OCI-LY3 (cell line): ENCODE data around the gene PNMT.

Experiments
- EZH2phosphoT487 ChIP-seq: fragments of 200-600 bp; shearing (Covaris generic); IDR thresholded peaks from 2 replicates; pipeline ENCODE4 v1.6.1; 2018; ENCODE audit warnings: antibody characterized with exemption, mixed run types, low read depth
- TF ChIP-seq, protein P1 (sequence below): fragments of 200-600, 300-600 bp; sonication (generic); IDR thresholded peaks from 2 replicates; pipeline ENCODE4 v1.5.1; 2014; ENCODE audit warnings: antibody characterized with exemption, low read length, low read depth

DNA sequence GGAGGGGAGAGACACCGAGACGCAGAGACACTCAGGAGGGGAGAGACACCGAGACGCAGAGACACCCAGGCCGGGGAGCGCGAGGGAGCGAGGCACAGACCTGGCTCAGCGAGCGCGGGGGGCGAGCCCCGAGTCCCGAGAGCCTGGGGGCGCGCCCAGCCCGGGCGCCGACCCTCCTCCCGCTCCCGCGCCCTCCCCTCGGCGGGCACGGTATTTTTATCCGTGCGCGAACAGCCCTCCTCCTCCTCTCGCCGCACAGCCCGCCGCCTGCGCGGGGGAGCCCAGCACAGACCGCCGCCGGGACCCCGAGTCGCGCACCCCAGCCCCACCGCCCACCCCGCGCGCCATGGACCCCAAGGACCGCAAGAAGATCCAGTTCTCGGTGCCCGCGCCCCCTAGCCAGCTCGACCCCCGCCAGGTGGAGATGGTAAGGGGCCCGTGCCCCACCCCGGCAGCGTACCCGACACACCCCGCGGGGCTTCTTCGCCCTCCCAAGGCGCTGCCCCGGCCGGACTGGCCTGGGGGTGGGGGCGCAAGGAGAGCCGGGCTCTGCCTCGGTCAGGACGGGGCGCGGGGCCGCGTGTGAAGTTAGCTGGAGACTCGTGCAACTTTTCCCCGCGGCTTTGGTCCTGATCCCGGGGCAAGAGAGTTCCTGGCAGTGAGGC, 41.1 kb upstream of the PNMT start:
- TF ChIP-seq, protein P1, sequence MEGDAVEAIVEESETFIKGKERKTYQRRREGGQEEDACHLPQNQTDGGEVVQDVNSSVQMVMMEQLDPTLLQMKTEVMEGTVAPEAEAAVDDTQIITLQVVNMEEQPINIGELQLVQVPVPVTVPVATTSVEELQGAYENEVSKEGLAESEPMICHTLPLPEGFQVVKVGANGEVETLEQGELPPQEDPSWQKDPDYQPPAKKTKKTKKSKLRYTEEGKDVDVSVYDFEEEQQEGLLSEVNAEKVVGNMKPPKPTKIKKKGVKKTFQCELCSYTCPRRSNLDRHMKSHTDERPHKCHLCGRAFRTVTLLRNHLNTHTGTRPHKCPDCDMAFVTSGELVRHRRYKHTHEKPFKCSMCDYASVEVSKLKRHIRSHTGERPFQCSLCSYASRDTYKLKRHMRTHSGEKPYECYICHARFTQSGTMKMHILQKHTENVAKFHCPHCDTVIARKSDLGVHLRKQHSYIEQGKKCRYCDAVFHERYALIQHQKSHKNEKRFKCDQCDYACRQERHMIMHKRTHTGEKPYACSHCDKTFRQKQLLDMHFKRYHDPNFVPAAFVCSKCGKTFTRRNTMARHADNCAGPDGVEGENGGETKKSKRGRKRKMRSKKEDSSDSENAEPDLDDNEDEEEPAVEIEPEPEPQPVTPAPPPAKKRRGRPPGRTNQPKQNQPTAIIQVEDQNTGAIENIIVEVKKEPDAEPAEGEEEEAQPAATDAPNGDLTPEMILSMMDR: no peak
- no peak for TF ChIP-seq EZH2phosphoT487
